Tibial artery (tissue), 4 donors: ENCODE data around the gene CCDC69.

Experiments
- DNase-seq, 2 donors: peaks; one replicate each; pipeline ENCODE4 v3.0.0-alpha.2; 2019
- H3K27ac ChIP-seq, 2 donors: fragments of 200-600 bp; sonication (generic) in 1 of 2; 1 replicate in 1 of 2; 2 replicates in 1 of 2; pipeline ENCODE4 v1.5.1; 2018 to 2019; ENCODE audit warnings: mild to moderate bottlenecking in 1 of 2
- H3K27me3 ChIP-seq, 2 donors: fragments of 200-600 bp; sonication (generic) in 1 of 2; one replicate each; pipeline versions ENCODE4 v1.5.1 to v1.6.0; 2016 to 2019
- H3K36me3 ChIP-seq, 3 donors: fragments of 200-600 bp; sonication (generic) in 2 of 3; one replicate each; pipeline ENCODE4 v1.5.1; 2016 to 2019; ENCODE audit warnings: mild to moderate bottlenecking in 2 of 3
- H3K4me1 ChIP-seq, 4 donors: fragments of 200-600 bp; sonication (generic) in 2 of 4; 1 replicate in 3 of 4; 2 replicates in 1 of 4; pipeline ENCODE4 v1.5.1; 2016 to 2019
- H3K4me3 ChIP-seq, 2 donors: fragments of 200-600 bp; sonication (generic) in 1 of 2; 1 replicate in 1 of 2; 2 replicates in 1 of 2; pipeline ENCODE4 v1.5.1; 2018 to 2019; ENCODE audit warnings: mild to moderate bottlenecking in 2 of 2
- H3K9me3 ChIP-seq, 3 donors: fragments of 200-600 bp; sonication (generic) in 1 of 3; one replicate each; pipeline ENCODE4 v1.5.1; 2016 to 2019
- CTCF ChIP-seq, 2 experiments: fragments of 200-600 bp in 1 of 2; fragments of 450-650 bp in 1 of 2; IDR thresholded peaks; one replicate each; pipeline ENCODE4 v1.5.1; 2017 to 2019; ENCODE audit warnings: antibody characterized with exemption in 2 of 2, mild to moderate bottlenecking in 1 of 2, moderate library complexity in 1 of 2
- intact Hi-C: fragments of 100-400 bp; cut with DNase I; formaldehyde crosslinking; loops from one replicate; pipeline ENCODE4 v1.15.0; 2023; ENCODE audit warnings: low total_unique reads

CCDC69 gene

GRCh38 chr5:151262532-151262931, 38.6 kb upstream of the CCDC69 start:
- Histone ChIP-seq H3K9me3 (no peaks in the 10 kb centered on the region), H3K27me3 (no peaks in the 10 kb centered on the region), H3K4me1 (peaks cover 0 to 2% (median 0%) of the 10 kb centered on the region in 4 donors), H3K36me3 (peaks cover 28 to 62% (median 31%) of the 10 kb centered on the region in 3 donors), H3K4me3 (no peak overlapping the region), H3K27ac (no peak overlapping the region)
- DNase-seq: no peak
- intact Hi-C loops: no loop called here
- no peak for TF ChIP-seq CTCF (IDR thresholded peaks at IDR 0.05)

- Histone ChIP-seq H3K4me1 (peaks cover 0 to 12% (median 3%) of the 10 kb centered on the region in 4 donors), H3K4me3 (no peak overlapping the region), H3K27ac (no peak overlapping the region), H3K27me3 (no peaks in the 10 kb centered on the region), H3K36me3 (peaks cover 14 to 36% (median 17%) of the 10 kb centered on the region in 3 donors), H3K9me3 (no peaks in the 10 kb centered on the region)
- no peak for TF ChIP-seq CTCF (IDR thresholded peaks at IDR 0.05)
- intact Hi-C loops: no loop called here
- DNase-seq: no peak
Observed at GRCh38 chr5:151259931-151260330, 36.0 kb upstream of the CCDC69 start.

DNA sequence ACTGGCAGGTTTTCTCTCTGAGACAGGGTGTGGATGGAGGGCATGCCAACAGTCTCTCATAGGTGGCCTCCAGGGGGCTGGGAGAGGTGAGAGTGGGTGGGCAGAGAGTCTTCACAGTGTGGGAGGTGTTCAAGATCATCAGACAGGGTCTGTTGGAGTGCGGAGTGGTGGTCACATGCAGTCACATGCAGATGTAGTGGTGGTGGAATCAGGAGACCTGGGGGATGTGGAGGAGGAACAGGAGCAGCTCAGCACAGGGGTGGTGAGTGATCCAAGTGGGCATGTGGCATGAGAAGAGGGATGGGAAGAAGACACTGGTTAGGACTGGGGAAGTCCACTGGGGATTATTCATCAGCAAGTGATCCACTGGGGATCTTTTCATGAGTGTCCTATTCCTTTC, 34.9 kb upstream of the CCDC69 start:
- intact Hi-C loops: no loop called here
- Histone ChIP-seq H3K27ac (no peak overlapping the region), H3K4me1 (peaks cover 0 to 18% (median 8%) of the 10 kb centered on the region in 4 donors), H3K36me3 (peaks cover 14 to 30% (median 17%) of the 10 kb centered on the region in 3 donors), H3K27me3 (no peaks in the 10 kb centered on the region), H3K9me3 (no peaks in the 10 kb centered on the region), H3K4me3 (no peak overlapping the region)
- no peak for DNase-seq
- no peak for TF ChIP-seq CTCF (IDR thresholded peaks at IDR 0.05)

GRCh38 chr5:151258201-151258611, 34.3 kb upstream of the CCDC69 start:
- Histone ChIP-seq H3K27me3 (no peaks in the 10 kb centered on the region), H3K4me3 (no peak overlapping the region), H3K4me1 (peaks cover 0 to 24% (median 11%) of the 10 kb centered on the region in 4 donors), H3K27ac (no peak overlapping the region), H3K9me3 (no peaks in the 10 kb centered on the region), H3K36me3 (peaks cover 14 to 30% (median 17%) of the 10 kb centered on the region in 3 donors)
- no peak for TF ChIP-seq CTCF (IDR thresholded peaks at IDR 0.05)
- intact Hi-C loops: no loop called here
- no peak for DNase-seq

GRCh38 chr5:151257731-151258181, 33.9 kb upstream of the CCDC69 start:
- no peak for TF ChIP-seq CTCF (IDR thresholded peaks at IDR 0.05)
- DNase-seq: no peak
- H3K4me1 ChIP-seq: peaks cover 0 to 25% (median 12%) of the 10 kb centered on the region in 4 donors
- intact Hi-C loops: no loop called here
- H3K27ac ChIP-seq: no peak overlapping the region
- H3K27me3 ChIP-seq: no peaks in the 10 kb centered on the region
- no peak overlapping the region for H3K4me3 ChIP-seq
- H3K36me3 ChIP-seq: peaks cover 14 to 26% (median 17%) of the 10 kb centered on the region in 3 donors
- H3K9me3 ChIP-seq: no peaks in the 10 kb centered on the region
